Inflammatory macrophage treated with lipopolysaccharide for 1 hour (primary cell): ENCODE results near the gene OR52A1.
"Not testable (repeated sequence)": the region's sequence is repeated elsewhere in the genome, so short reads cannot be mapped to it uniquely, and the experiment has no call there.

Experiments used
- DNase-seq, 2 donors: peaks; one replicate each; pipeline ENCODE4 v3.0.0-alpha.2; 2020 to 2022

Gene OR52A1

GRCh38 chr11:5154657-5155056 lies at the start of gene OR52A1:
Gene OR52A1 (minus strand): TSS chr11:5154757. CDS start chr11:5152369, 2,388 bp downstream.
- no peak for DNase-seq

GRCh38 chr11:5203366-5203765 lies 48.8 kb upstream of the OR52A1 start:
- no peak for DNase-seq

GRCh38 chr11:5200582-5200981 lies 46.0 kb upstream of the OR52A1 start, which contains the start of gene OR51V1:
Gene OR51V1 (minus strand): TSS chr11:5200682. CDS start chr11:5200682, 0 bp downstream.
- no peak for DNase-seq

GRCh38 chr11:5198285-5198684 lies 43.7 kb upstream of the OR52A1 start:
- no peak for DNase-seq

- peak; percentile 71 to 78 for DNase-seq
Observed at GRCh38 chr11:5197536-5197935, 43.0 kb upstream of the OR52A1 start.

- DNase-seq = no peak
Observed at GRCh38 chr11:5196731-5197130, 42.2 kb upstream of the OR52A1 start.

- DNase-seq = no peak
Observed at GRCh38 chr11:5196067-5196466, 41.5 kb upstream of the OR52A1 start.

GRCh38 chr11:5192738-5193137 lies 38.2 kb upstream of the OR52A1 start:
- no peak for DNase-seq

- DNase-seq = no peak
Observed at GRCh38 chr11:5188201-5188600, 33.6 kb upstream of the OR52A1 start.

- DNase-seq = no peak
Observed at GRCh38 chr11:5178046-5178837, 23.7 kb upstream of the OR52A1 start.

- no peak for DNase-seq
Observed at GRCh38 chr11:5174934-5175333, 20.4 kb upstream of the OR52A1 start.

GRCh38 chr11:5171856-5172255 lies 17.3 kb upstream of the OR52A1 start:
- DNase-seq = no peak

- not testable (repeated sequence) for DNase-seq
Observed at GRCh38 chr11:5165898-5166297, 11.3 kb upstream of the OR52A1 start.

GRCh38 chr11:5164807-5165206 lies 10.2 kb upstream of the OR52A1 start:
- DNase-seq = not testable (repeated sequence)

GRCh38 chr11:5161045-5161444 lies 6.5 kb upstream of the OR52A1 start:
- not testable (repeated sequence) for DNase-seq

- DNase-seq = not testable (repeated sequence)
Observed at GRCh38 chr11:5160217-5160616, 5.7 kb upstream of the OR52A1 start.

- DNase-seq = no peak
Observed at GRCh38 chr11:5159806-5160205, 5.2 kb upstream of the OR52A1 start.

GRCh38 chr11:5153574-5154431 lies 754 bp downstream of the OR52A1 start:
- DNase-seq = no peak

GRCh38 chr11:5151713-5152153 lies 2.8 kb downstream of the OR52A1 start:
- no peak for DNase-seq

- DNase-seq = not testable (repeated sequence)
Observed at GRCh38 chr11:5144206-5144605, 10.4 kb downstream of the OR52A1 start.

GRCh38 chr11:5137996-5138395 lies 16.6 kb downstream of the OR52A1 start, which contains the start of gene OR52A5:
Gene OR52A5 (minus strand): TSS chr11:5138356. CDS start chr11:5132642, 5,714 bp downstream.
- DNase-seq = no peak

- no peak for DNase-seq
Observed at GRCh38 chr11:5137014-5137413, 17.5 kb downstream of the OR52A1 start.

- DNase-seq = no peak
Observed at GRCh38 chr11:5136261-5136660, 18.3 kb downstream of the OR52A1 start.
